ENCODE measurements around the gene SHPK.

SHPK gene

DNA sequence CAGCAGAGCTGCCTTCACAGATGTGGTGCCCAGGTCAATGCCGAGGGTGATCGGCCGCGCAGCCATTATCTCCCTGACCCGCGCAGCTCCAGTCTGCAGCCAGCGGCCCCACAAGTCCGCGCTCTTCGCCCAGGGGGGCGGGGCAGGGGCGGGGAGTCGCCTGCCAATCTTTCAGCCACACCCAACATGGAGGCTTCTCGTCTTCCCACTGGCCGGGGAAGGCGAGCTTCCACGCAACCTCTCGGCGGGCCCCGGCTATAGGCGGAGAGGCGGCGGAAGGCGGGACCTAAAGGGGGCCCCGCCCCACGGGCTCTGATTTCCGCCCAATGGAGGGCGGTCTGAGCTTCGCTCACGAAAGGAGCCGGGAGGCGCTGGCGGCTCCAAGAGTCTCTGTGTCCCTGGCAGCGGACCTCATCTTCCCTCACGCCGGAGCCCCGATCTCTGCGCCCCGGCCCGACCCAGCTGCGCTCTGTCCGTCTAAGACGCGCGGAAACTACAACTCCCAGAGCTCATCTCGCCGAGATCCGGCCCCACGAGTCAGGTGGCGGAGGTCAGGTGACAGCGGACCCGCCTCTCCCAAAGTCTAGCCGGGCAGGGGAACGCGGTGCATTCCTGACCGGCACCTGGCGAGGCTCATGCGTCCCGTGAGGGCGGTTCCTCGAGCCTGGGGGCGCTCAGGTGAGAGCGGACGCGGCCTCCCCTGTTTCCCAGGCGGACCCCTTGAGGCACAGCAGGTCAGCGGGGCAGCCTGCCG, at the start of gene SHPK, which contains the start of gene CTNS:
SHPK (minus strand) TSS at position 97 of the 754 bp plus-strand sequence; CDS start at position 66, 31 bp downstream.
CTNS (plus strand) TSS at position 607 of the 754 bp plus-strand sequence. CDS start 3,447 bp downstream, outside the sequence.
- peak; percentile 93 for DNase-seq (ENCODE audit: low read depth)

DNA sequence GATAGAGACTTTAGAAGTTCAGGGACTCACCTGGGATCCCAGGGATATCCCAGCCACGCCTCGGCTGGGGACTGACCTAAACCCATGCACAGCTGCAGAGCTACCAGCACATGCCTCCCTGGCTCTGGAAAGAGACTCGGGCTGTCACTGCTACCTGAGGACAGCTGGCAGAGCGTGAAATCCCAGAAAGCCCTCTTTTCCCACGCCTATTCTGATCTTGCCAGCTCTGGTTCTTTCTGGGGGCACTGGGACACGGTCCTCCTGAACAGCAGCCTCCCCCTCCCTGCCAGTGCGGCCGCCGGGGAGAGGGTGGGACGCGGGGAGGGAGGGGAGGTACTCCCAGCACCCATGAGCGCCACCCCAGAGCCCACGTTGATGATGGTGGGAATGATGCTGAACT, 49.1 kb upstream of the SHPK start:
- DNase-seq (ENCODE audit: low read depth), result no peak

- no peak for DNase-seq (ENCODE audit: low read depth)
These were observed 47.0 kb upstream of the SHPK start for GRCh38 chr17:3683054-3683511.

GRCh38 chr17:3682033-3682432, 46.0 kb upstream of the SHPK start:
- no peak for DNase-seq (ENCODE audit: low read depth)

DNA sequence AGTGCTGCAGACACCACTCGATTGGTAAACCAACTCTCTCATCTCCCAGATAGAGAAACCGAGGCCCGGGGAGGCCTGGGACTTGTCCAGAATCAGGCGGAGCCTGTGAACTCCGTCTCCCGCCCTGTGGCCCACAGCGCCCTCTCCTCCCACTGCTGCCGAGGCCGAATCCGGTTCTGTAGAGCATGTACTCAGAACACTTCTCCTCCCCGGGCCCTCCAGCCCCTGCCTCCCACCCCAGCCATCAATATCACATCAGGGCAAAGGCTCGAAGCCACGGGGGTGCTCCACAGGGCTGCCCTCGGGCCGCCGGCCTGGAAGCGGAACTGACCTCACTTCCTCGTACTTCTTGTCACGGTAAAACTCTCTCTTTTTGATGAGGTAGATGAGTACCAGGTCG, 45.5 kb upstream of the SHPK start:
- DNase-seq (ENCODE audit: low read depth), result no peak

DNA sequence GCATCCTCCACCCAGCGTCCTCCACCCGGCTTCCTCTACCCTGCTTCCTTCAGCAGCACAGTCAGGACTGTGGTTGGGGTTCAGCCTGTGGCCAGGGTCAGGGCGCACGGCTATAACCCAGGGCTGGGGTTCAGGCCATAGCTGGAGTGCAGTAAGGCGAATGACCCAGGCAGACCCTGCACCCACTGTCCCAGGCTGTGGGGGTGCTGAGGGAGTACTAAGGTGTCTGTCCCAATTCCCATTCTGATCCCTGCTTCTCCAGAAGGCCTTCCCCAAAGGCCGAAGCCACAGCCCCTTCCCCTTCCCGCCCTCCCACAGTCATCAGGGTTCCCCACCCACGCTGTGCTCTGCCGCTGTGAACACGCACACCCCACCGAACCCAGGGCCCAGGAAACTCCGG, 45.0 kb upstream of the SHPK start:
- no peak for DNase-seq (ENCODE audit: low read depth)

DNA sequence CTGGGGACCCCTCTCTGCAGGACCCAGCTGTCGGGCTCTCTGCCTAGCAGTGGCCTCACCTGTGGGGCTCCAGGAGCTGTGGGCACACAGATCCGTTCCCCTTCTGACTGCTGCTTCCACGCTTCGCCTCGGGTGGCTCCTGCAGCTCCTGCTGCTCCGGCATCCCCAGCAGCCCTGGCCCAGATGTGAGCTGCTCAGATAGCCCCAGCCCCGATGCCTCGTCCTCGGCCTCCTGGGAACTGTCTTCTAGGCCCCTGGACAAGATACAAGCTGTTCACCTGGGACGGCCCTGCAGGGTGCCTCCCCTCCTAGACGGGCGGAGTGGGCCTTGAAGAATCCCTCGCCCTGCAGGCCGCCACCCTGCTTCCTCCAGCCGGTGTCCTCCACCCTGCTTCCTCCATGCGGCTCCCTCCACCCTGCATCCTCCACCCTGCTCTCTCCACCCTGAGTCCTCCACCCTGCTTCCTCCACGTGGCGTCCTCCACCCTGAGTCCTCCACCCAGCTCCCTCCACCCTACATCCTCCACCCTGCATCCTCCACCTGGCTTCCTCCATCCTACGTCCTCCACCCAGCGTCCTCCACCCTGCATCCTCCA, 43.6 kb upstream of the SHPK start:
- DNase-seq (ENCODE audit: low read depth), result no peak

GRCh38 chr17:3678821-3679530, 42.9 kb upstream of the SHPK start:
- DNase-seq (ENCODE audit: low read depth), result no peak

DNA sequence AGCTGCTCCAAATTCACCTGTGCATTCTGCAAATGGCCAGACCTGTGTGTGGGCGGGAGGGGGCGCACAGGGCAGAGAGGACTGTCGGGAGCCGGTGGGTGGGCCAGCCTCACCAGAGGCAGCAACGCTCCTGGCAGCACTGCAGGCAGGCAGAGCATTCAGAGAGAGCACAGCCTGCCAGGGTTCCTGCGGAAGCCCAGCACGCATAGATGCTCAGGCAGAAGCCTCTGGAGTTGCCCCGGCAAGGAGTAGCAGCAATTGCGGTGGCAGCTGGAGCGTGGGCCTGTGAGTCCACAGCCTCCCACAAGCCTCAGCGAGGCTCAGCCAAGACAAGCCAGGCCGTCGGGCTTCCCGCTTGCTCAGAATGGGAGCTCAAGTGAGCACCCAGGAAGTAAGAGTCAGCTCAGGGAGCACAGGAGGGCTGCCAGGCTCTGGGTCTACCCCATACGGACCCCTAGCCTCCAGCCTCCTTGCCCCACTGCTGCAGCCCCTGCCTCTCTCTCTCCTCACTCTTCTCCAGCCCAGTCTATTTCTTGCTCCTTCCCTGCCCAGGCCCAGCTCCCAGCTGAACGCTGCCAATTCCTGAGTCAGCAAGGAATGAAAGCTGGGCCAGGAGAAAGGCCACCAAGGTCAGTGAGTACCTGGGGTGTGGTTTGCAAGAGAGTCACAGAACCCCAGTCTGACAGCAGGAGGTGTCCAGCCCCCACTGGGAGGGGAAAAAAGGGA, 42.2 kb upstream of the SHPK start:
- DNase-seq (ENCODE audit: low read depth), result no peak

DNA sequence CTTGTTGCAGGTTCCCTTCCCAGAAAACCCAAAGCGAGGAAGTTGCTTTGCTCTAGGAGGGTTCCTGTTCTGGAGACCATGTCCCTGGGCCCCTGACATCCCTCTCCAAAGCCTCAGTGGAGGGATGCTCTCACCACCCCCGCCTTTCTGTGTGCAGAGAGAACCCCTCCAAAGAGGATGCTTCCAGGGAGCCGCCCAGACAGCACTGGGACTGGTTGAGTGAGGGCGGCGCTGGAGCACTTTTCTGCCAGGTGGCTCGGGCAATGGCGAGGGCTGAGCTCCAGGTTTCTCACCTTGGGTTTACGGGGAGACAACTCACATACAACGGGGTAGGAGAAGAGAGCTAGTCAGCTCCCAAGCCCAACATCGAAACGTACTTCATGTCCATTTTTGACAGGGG, 39.8 kb upstream of the SHPK start:
- no peak for DNase-seq (ENCODE audit: low read depth)

GRCh38 chr17:3672571-3672970, 36.5 kb upstream of the SHPK start:
- no peak for DNase-seq (ENCODE audit: low read depth)

GRCh38 chr17:3669548-3669947, 33.5 kb upstream of the SHPK start:
- no peak for DNase-seq (ENCODE audit: low read depth)

- DNase-seq (ENCODE audit: low read depth), result no peak
These were observed 33.0 kb upstream of the SHPK start for GRCh38 chr17:3669085-3669347.

GRCh38 chr17:3668279-3669084, 32.4 kb upstream of the SHPK start, which contains the start of the genes EMC6 and TAX1BP3:
Gene EMC6 (plus strand): TSS chr17:3668812. CDS start chr17:3669147, 335 bp downstream.
Gene TAX1BP3 (minus strand): TSS chr17:3668578. CDS start chr17:3668526, 52 bp downstream.
- DNase-seq (ENCODE audit: low read depth), result peak; percentile 95

DNA sequence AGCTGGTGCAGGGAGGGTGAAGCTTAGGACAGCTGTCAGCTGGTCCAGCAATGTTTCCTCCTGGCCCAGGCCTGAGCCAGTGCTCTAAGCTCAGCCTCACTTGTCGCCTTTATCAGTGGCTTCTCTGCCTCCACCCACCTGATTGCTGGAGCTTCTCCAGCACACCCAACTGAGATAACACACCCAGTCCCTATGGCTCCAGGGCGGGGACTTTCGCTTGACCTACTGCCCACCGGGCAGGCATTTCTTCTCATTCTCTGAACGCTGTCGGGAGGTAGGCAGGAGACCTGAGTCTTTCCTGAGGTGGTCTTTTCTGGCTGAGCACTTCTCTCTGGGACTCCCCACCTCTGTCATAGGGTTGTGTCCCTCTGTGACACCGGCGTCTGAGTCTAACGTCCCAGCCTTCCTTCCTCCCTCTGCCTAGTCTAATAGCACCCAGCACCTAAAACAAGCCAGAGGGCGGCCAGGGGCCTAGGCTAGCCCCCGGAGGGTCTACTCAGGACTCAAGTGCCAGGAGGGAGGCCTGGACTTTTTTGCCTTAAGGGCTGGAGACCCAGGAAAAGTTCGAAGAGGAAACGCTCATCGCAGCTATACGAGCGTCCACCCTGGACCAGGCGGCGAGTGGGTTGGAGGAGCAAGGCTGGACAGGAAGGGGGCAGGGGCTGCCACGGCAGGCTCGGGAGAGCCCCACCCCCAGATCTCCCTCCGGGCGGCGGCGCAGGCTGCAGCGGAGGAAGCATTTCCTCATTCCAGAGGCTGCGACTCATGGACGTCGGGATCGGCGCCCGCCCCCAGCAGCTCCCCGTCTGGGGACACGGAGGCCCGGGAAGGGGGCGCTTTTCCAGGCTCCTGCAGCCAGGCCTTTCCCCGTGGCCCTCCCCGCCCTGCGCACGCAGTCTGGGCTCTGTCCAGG, 31.6 kb upstream of the SHPK start:
- DNase-seq (ENCODE audit: low read depth), result peak; percentile 88

DNA sequence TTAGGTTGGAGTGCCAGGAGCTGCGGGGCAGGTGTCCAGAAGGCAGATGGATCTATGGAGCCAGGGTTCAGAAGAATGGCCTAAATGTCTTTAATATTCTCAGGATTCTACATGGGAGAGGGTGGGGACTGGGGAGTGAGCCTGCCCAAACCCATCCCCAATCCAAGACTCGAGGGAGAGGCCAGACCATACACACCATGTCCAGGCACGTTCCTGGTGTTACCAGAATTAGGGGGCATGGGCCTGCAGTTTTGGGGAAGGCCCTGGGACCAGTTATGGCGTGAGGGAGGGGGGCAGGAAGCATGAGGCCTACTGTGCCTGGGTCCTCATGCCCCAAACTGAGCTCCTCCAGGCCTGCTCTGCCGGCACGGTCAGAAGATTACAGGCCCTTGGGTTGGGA, 30.5 kb upstream of the SHPK start:
- DNase-seq (ENCODE audit: low read depth), result no peak

GRCh38 chr17:3665834-3666233, 29.8 kb upstream of the SHPK start:
- no peak for DNase-seq (ENCODE audit: low read depth)

GRCh38 chr17:3663102-3664011, 27.3 kb upstream of the SHPK start:
- DNase-seq (ENCODE audit: low read depth), result no peak

DNA sequence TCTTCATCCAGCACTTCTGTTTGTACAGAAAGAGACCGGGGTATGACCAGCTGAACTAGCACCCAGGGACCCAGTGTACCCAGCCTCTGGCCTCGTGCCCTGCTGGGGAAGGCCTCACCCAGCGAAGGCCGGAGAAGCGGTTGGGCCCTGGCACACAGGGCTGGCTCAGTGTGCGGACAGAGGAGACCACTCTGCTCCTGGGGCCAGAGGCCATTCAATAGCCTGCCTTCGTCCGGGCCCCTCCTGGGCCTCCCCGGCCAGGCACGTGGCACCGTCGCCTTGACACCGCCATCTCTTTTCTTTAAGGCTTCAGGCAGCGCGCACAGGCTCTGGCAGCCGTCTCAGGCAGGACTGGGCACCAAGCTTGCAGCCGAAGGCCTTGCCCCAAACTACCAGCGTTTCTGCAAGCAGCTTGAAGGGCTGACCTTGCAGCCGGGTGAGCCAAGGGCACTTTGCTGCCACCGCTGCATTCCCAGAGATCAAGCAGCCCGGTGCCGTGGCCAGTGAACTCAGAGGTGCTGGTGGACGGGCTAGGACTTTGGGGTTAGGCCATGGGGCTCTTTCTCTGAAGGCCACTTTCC, 24.4 kb upstream of the SHPK start:
- no peak for DNase-seq (ENCODE audit: low read depth)

Data from fibroblast of the conjunctiva (primary cell).